CD14-positive monocyte (primary cell): ENCODE results near the gene PACSIN2. TPM values are rescaled to one million over a fixed set of nuclear protein-coding genes. Genes with fewer than 3 reads are reported as not detected.

Experiments
- DNase-seq, 3 donors: peaks; one replicate each; pipeline ENCODE4 v3.0.0-alpha.2; 2011 to 2022
- H2AFZ ChIP-seq: 2 replicates; pipeline ENCODE4 v1.6.0; 2012; ENCODE audit warnings: mild to moderate bottlenecking, low read depth, low read length, inconsistent platforms; ENCODE audit not compliant: insufficient read depth, poor library complexity, severe bottlenecking
- H3K27ac ChIP-seq, 2 donors: 1 replicate in 1 of 2; 2 replicates in 1 of 2; pipeline ENCODE4 v1.5.1; 2012 to 2013; ENCODE audit warnings: low read length in 2 of 2, control low read depth in 1 of 2, inconsistent platforms in 1 of 2, low read depth in 1 of 2, mild to moderate bottlenecking in 1 of 2
- H3K27me3 ChIP-seq, 2 donors: one replicate each; pipeline versions ENCODE4 v1.6.0 to v1.6.1; 2011 to 2013; ENCODE audit warnings: low read length in 2 of 2; ENCODE audit not compliant: control insufficient read depth in 2 of 2, insufficient read depth in 2 of 2
- H3K36me3 ChIP-seq, 2 donors: replicated peaks in 1 of 2; 1 replicate in 1 of 2; 2 replicates in 1 of 2; pipeline versions ENCODE4 v1.5.1 to v1.6.1; 2012 to 2013; ENCODE audit warnings: low read length in 2 of 2, control low read depth in 1 of 2, inconsistent platforms in 1 of 2, mild to moderate bottlenecking in 1 of 2; ENCODE audit not compliant: insufficient read depth in 2 of 2, control insufficient read depth in 1 of 2
- H3K4me1 ChIP-seq, 2 donors: 1 replicate in 1 of 2; 2 replicates in 1 of 2; pipeline versions ENCODE4 v1.5.1 to v1.6.1; 2012 to 2013; ENCODE audit warnings: low read length in 2 of 2, control low read depth in 1 of 2, inconsistent platforms in 1 of 2, mild to moderate bottlenecking in 1 of 2, moderate library complexity in 1 of 2; ENCODE audit not compliant: insufficient read depth in 2 of 2, control insufficient read depth in 1 of 2
- H3K4me2 ChIP-seq: replicated peaks from 2 replicates; pipeline ENCODE3; 2012; ENCODE audit warnings: low read length, moderate library complexity, mild to moderate bottlenecking; ENCODE audit not compliant: poor library complexity, severe bottlenecking; ENCODE audit errors: extremely low read depth
- H3K4me3 ChIP-seq, 3 experiments: fragments of 200-600 bp in 1 of 3; sonication (generic) in 1 of 3; replicated peaks in 1 of 3; 1 replicate in 2 of 3; 2 replicates in 1 of 3; pipeline ENCODE4 v1.5.1; 2011 to 2013; ENCODE audit warnings: low read length in 3 of 3, mild to moderate bottlenecking in 3 of 3, control low read depth in 2 of 3, low read depth in 2 of 3, inconsistent platforms in 1 of 3, moderate library complexity in 1 of 3
- H3K79me2 ChIP-seq: 2 replicates; pipeline ENCODE4 v1.6.0; 2012; ENCODE audit warnings: mild to moderate bottlenecking, control low read depth, inconsistent platforms, low read length, moderate library complexity; ENCODE audit not compliant: insufficient read depth
- H3K9ac ChIP-seq: 2 replicates; pipeline ENCODE4 v1.6.0; 2017; ENCODE audit warnings: low read length, mild to moderate bottlenecking; ENCODE audit not compliant: insufficient read depth, poor library complexity, severe bottlenecking
- H3K9me3 ChIP-seq, 2 donors: replicated peaks in 1 of 2; 1 replicate in 1 of 2; 2 replicates in 1 of 2; pipeline versions ENCODE4 v1.5.1 to v1.6.1; 2012 to 2013; ENCODE audit warnings: low read length in 2 of 2, control low read depth in 1 of 2; ENCODE audit not compliant: control insufficient read depth in 1 of 2, insufficient read depth in 1 of 2
- H4K20me1 ChIP-seq: 2 replicates; pipeline ENCODE4 v1.6.0; 2012; ENCODE audit warnings: mild to moderate bottlenecking, low read length, control low read depth, moderate library complexity; ENCODE audit not compliant: insufficient read depth
- H3K27ac Mint-ChIP-seq, 7 donors: one replicate each; pipeline ENCODE4 v1.8.0; 2020; ENCODE audit warnings: mild to moderate bottlenecking in 7 of 7, mixed read lengths in 7 of 7, moderate library complexity in 6 of 7, inconsistent platforms in 2 of 7
- H3K27me3 Mint-ChIP-seq, 3 donors: one replicate each; pipeline ENCODE4 v1.8.0; 2021 to 2022; ENCODE audit warnings: low read depth in 3 of 3, mild to moderate bottlenecking in 3 of 3, mixed read lengths in 3 of 3, moderate library complexity in 3 of 3, inconsistent platforms in 1 of 3
- H3K36me3 Mint-ChIP-seq, 2 donors: one replicate each; pipeline ENCODE4 v1.8.0; 2020; ENCODE audit warnings: mixed read lengths in 2 of 2, inconsistent platforms in 1 of 2, mild to moderate bottlenecking in 1 of 2
- H3K4me1 Mint-ChIP-seq: one replicate; pipeline ENCODE4 v1.8.0; 2020; ENCODE audit warnings: mild to moderate bottlenecking, mixed read lengths
- H3K4me3 Mint-ChIP-seq, 2 donors: one replicate each; pipeline ENCODE4 v1.8.0; 2020; ENCODE audit warnings: mild to moderate bottlenecking in 2 of 2, mixed read lengths in 2 of 2, moderate library complexity in 1 of 2
- H3K9me3 Mint-ChIP-seq, 7 donors: one replicate each; pipeline ENCODE4 v1.8.0; 2020 to 2022; ENCODE audit warnings: mixed read lengths in 7 of 7, mild to moderate bottlenecking in 6 of 7, moderate library complexity in 6 of 7, inconsistent platforms in 2 of 7
- CTCF ChIP-seq: fragments of 200-600 bp; IDR thresholded peaks from one replicate; pipeline ENCODE4 v1.8.0; 2022; ENCODE audit warnings: antibody characterized with exemption, mild to moderate bottlenecking
- WGBS: methylation state at CpG from one replicate; pipeline ENCODE4 v1.1.5; 2013; ENCODE audit warnings: missing lambda C conversion rate; ENCODE audit not compliant: insufficient coverage; 5-methylcytosine and 5-hydroxymethylcytosine counted together
- intact Hi-C, 2 donors: fragments of 100-400 bp; cut with micrococcal nuclease; formaldehyde crosslinking; loops; one replicate each; pipeline versions ENCODE4 v1.15.0 to v1.15.1; 2023
- polyA plus RNA-seq, 3 donors: library from polyadenylated mRNA; depleted of rRNA in 1 of 3; unstranded in 2 of 3; stranded (reverse) in 1 of 3; fragments of 300-500 nt in 2 of 3; fragments of >200 nt in 1 of 3; fragmentation: Illumina TruSeq in 2 of 3; gene quantifications; 1 replicate in 2 of 3; 2 replicates in 1 of 3; pipeline ENCODE4 v1.2.3, GENCODE V29; 2012 to 2021

PACSIN2 gene
- polyA plus RNA-seq, 3 donors, result 31.2 to 45.7 (median 40.2) TPM

- no peak overlapping the region for H3K9ac ChIP-seq
- peaks cover 41% of the 10 kb centered on the region for H3K4me1 Mint-ChIP-seq
- peaks cover 0 to 3% (median 0%) of the 10 kb centered on the region in 3 donors for H3K27me3 Mint-ChIP-seq
- no peak overlapping the region for H3K4me3 ChIP-seq
- peaks cover 49 to 61% of the 10 kb centered on the region in 2 donors for H3K36me3 Mint-ChIP-seq
- H3K9me3 ChIP-seq, result no peaks in the 10 kb centered on the region
- H3K79me2 ChIP-seq, result peaks cover 94% of the 10 kb centered on the region
- H3K4me2 ChIP-seq, result no peak overlapping the region
- intact Hi-C loops, result no loop called here
- peaks cover 36% of the 10 kb centered on the region for H4K20me1 ChIP-seq
- no peaks in the 10 kb centered on the region for H3K9me3 Mint-ChIP-seq
- H3K27ac ChIP-seq, result no peak overlapping the region
- H3K36me3 ChIP-seq, result peaks cover 33 to 43% of the 10 kb centered on the region in 2 donors
- WGBS, result 91% methylated on average over 9 of the region's 10 CpGs
- H3K27me3 ChIP-seq, result no peaks in the 10 kb centered on the region
- H3K4me3 Mint-ChIP-seq, result no peak overlapping the region
- no peak overlapping the region for H2AFZ ChIP-seq
- H3K4me1 ChIP-seq, result peaks cover 29 to 33% of the 10 kb centered on the region in 2 donors
- peak overlapping the region in 3 of 7 donors; percentile 30 to 86 (median 71) for H3K27ac Mint-ChIP-seq
- no peak for TF ChIP-seq CTCF
- DNase-seq, result no peak
Measured at GRCh38 chr22:42910221-42910942, 104.6 kb downstream of the PACSIN2 start.

- H3K9me3 Mint-ChIP-seq, result no peaks in the 10 kb centered on the region
- Histone ChIP-seq H2AFZ (no peak overlapping the region), H3K9ac (no peak overlapping the region), H3K79me2 (peaks cover 92% of the 10 kb centered on the region), H3K27ac (no peak overlapping the region), H3K4me3 (no peak overlapping the region), H3K9me3 (no peaks in the 10 kb centered on the region), H3K36me3 (peaks cover 33 to 50% of the 10 kb centered on the region in 2 donors), H3K4me1 (peaks cover 29 to 33% of the 10 kb centered on the region in 2 donors), H3K27me3 (no peaks in the 10 kb centered on the region), H4K20me1 (peaks cover 38% of the 10 kb centered on the region), H3K4me2 (no peak overlapping the region)
- whole genome bisulfite sequencing, result 93% methylated on average over 10 of the region's 14 CpGs
- H3K4me1 Mint-ChIP-seq, result peaks cover 40% of the 10 kb centered on the region
- DNase-seq, result no peak
- H3K27ac Mint-ChIP-seq, result peak overlapping the region in 3 of 7 donors; percentile 30 to 50 (median 41)
- intact Hi-C loops, result no loop called here
- H3K4me3 Mint-ChIP-seq, result no peak overlapping the region
- peaks cover 56 to 66% of the 10 kb centered on the region in 2 donors for H3K36me3 Mint-ChIP-seq
- peaks cover 0 to 4% (median 0%) of the 10 kb centered on the region in 3 donors for H3K27me3 Mint-ChIP-seq
- no peak for TF ChIP-seq CTCF
Measured at GRCh38 chr22:42909363-42910058, 105.4 kb downstream of the PACSIN2 start.
